Omental fat pad (tissue), 4 donors: ENCODE measurements around the gene SCO2. TPM values are rescaled to one million over a fixed set of nuclear protein-coding genes. Genes with fewer than 3 reads are reported as not detected.

Source experiments
- ATAC-seq: fragments of 150-250 bp; one replicate; pipeline ENCODE4 v1.9.1; 2016; ENCODE audit warnings: mild to moderate bottlenecking, moderate library complexity; ENCODE audit not compliant: low FRiP score
- DNase-seq: peaks from one replicate; pipeline ENCODE4 v3.0.0-alpha.2; 2019; ENCODE audit warnings: low spot score
- total RNA-seq, 4 donors: library from RNA; depleted of rRNA; stranded (reverse); fragments of >200 nt; gene quantifications; one replicate each; pipeline ENCODE4 v1.1.0, GENCODE V29; 2016
- TF ChIP-seq, protein P1 (sequence below), 3 donors: fragments of 450-650 bp; IDR thresholded peaks; one replicate each; pipeline ENCODE4 v1.5.1; 2016 to 2017; ENCODE audit warnings: antibody characterized with exemption in 3 of 3, mild to moderate bottlenecking in 3 of 3, moderate library complexity in 2 of 3

The SCO2 gene
- total RNA-seq, 4 donors from 2014 or later = 2.8 to 15.0 (median 9.2) TPM

DNA sequence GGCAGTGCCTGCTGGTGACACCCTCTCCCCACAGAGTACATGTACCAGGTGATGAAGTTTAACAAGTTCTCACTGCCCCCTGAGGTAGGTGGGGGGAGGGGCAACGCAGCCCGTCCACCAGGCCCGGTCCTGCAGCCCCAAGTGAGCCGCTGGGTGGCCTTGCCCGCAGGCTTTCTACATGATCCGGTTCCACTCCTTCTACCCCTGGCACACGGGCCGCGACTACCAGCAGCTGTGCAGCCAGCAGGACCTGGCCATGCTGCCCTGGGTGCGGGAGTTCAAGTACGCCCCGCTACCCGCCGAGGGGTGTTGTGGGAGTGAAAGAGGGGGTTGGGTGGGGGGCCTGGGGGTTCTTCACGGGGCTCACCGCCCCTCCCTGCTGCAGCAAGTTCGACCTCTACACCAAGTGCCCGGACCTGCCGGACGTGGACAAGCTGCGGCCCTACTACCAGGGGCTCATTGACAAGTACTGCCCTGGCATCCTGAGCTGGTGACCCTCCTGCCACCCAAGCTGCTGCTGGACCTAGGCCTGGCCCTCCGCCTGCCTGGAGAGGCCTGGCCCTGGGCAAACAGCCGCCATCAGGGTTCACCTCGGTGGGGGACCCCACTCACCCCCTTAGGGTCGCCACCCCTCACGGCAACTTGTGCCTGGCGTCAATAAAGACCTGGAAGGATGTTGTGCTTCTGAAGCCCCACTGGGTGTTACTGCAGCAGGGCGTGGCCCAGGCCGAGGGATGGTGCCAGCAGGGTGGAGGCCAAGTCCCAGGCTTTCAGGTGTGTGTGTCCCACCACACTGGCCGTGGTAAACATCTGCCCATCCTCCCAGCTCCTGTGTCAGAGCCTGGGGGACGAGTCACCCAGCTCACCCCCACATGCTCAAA is 35.8 kb downstream of the SCO2 start:
- TF ChIP-seq, protein P1, sequence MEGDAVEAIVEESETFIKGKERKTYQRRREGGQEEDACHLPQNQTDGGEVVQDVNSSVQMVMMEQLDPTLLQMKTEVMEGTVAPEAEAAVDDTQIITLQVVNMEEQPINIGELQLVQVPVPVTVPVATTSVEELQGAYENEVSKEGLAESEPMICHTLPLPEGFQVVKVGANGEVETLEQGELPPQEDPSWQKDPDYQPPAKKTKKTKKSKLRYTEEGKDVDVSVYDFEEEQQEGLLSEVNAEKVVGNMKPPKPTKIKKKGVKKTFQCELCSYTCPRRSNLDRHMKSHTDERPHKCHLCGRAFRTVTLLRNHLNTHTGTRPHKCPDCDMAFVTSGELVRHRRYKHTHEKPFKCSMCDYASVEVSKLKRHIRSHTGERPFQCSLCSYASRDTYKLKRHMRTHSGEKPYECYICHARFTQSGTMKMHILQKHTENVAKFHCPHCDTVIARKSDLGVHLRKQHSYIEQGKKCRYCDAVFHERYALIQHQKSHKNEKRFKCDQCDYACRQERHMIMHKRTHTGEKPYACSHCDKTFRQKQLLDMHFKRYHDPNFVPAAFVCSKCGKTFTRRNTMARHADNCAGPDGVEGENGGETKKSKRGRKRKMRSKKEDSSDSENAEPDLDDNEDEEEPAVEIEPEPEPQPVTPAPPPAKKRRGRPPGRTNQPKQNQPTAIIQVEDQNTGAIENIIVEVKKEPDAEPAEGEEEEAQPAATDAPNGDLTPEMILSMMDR (IDR thresholded peaks at IDR 0.05) = no peak
- no peak for DNase-seq
- ATAC-seq = no peak

GRCh38 chr22:50488886-50489285 is 36.5 kb downstream of the SCO2 start:
- ATAC-seq = no peak
- TF ChIP-seq, protein P1 (IDR thresholded peaks at IDR 0.05) = no peak
- no peak for DNase-seq

GRCh38 chr22:50488006-50488677 is 37.3 kb downstream of the SCO2 start:
- TF ChIP-seq, protein P1 (IDR thresholded peaks at IDR 0.05) = no peak
- no peak for DNase-seq
- ATAC-seq = no peak

DNA sequence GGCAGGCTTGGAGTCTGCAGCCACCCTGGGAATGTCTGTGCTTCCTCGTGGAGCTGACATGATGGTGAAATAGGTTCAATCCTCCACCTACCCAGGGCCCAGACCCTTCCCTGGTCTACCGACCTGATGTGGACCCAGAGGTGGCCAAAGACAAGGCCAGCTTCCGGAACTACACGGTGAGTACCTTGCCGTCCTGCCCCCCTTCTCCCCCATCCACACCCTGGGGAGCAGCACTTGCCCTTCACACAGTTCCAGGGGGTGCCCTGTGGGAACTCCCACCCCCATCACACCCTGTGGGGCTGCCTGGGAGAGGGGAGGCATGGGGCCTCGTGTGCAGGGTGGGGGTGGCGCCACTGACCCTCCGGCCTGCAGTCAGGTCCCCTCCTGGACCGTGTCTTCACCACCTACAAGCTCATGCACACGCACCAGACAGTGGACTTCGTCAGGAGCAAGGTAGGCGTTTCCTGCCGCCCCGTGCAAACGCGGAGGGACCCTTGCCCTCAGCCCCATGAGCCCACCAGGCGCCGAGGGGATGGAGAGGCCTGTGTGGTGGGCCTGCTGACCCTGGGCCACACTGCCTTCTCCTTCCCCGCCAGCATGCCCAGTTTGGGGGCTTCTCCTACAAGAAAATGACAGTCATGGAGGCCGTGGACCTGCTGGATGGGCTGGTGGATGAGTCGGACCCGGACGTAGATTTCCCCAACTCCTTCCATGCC is 38.0 kb downstream of the SCO2 start:
- ATAC-seq (no peak), DNase-seq (no peak)
- TF ChIP-seq, protein P1 (IDR thresholded peaks at IDR 0.05) = no peak

- DNase-seq = no peak
- no peak for ATAC-seq
These were observed 38.7 kb downstream of the SCO2 start, which contains the start of gene MIOX for GRCh38 chr22:50486561-50487289. Gene MIOX, plus strand, starts transcription at chr22:50486859. Its CDS starts 39 bp downstream, at chr22:50486898.

More at GRCh38 chr22:50486561-50487289, 38.7 kb downstream of the SCO2 start, which contains the start of gene MIOX:
- TF ChIP-seq, protein P1 (IDR thresholded peaks at IDR 0.05) = no peak
